Suprapubic skin (tissue), 4 donors: Measurements from ENCODE around the gene GFY. TPM values are rescaled to one million over a fixed set of nuclear protein-coding genes. Genes with fewer than 3 reads are reported as not detected.

Source experiments
- DNase-seq, 2 donors: peaks; one replicate each; pipeline ENCODE4 v3.0.0-alpha.2; 2019; ENCODE audit warnings: low spot score in 2 of 2
- H3K27ac ChIP-seq: fragments of 200-600 bp; sonication (generic); one replicate; pipeline ENCODE4 v1.5.1; 2019
- H3K27me3 ChIP-seq: fragments of 200-600 bp; sonication (generic); one replicate; pipeline ENCODE4 v1.5.1; 2019
- H3K36me3 ChIP-seq: fragments of 200-600 bp; sonication (generic); one replicate; pipeline ENCODE4 v1.5.1; 2019
- H3K4me1 ChIP-seq: fragments of 200-600 bp; sonication (generic); one replicate; pipeline ENCODE4 v1.5.1; 2019
- H3K4me3 ChIP-seq: fragments of 200-600 bp; sonication (generic); one replicate; pipeline ENCODE4 v1.5.1; 2019; ENCODE audit warnings: mild to moderate bottlenecking
- H3K9me3 ChIP-seq: fragments of 200-600 bp; sonication (generic); one replicate; pipeline ENCODE4 v1.5.1; 2019
- EP300 ChIP-seq: sonication (generic); formaldehyde crosslinking; IDR thresholded peaks from one replicate; pipeline ENCODE4 v1.6.1; 2017; ENCODE audit warnings: antibody characterized with exemption
- POLR2A ChIP-seq, 2 donors: fragments of 450-650 bp; IDR thresholded peaks; one replicate each; pipeline ENCODE4 v1.6.1; 2017; ENCODE audit warnings: antibody characterized with exemption in 2 of 2, mild to moderate bottlenecking in 2 of 2, moderate library complexity in 2 of 2
- POLR2AphosphoS5 ChIP-seq, 3 donors: sonication (generic); formaldehyde crosslinking; IDR thresholded peaks; one replicate each; pipeline ENCODE4 v1.6.1; 2017; ENCODE audit warnings: antibody characterized with exemption in 3 of 3
- WGBS: methylation state at CpG from one replicate; pipeline ENCODE4 v1.1.5; 2018; 5-methylcytosine and 5-hydroxymethylcytosine counted together
- total RNA-seq, 4 donors: library from RNA; depleted of rRNA; stranded (reverse); fragments of >200 nt; gene quantifications; one replicate each; pipeline ENCODE4 v1.1.0, GENCODE V29; 2016
- TF ChIP-seq, protein P1 (sequence below), 2 donors: fragments of 200-600 bp in 1 of 2; fragments of 450-650 bp in 1 of 2; sonication (generic) in 1 of 2; IDR thresholded peaks; one replicate each; pipeline ENCODE4 v1.5.1; 2016 to 2019; ENCODE audit warnings: antibody characterized with exemption in 2 of 2, mild to moderate bottlenecking in 1 of 2, moderate library complexity in 1 of 2

Gene GFY
- total RNA-seq, 4 donors from 2014 or later = not detected

DNA sequence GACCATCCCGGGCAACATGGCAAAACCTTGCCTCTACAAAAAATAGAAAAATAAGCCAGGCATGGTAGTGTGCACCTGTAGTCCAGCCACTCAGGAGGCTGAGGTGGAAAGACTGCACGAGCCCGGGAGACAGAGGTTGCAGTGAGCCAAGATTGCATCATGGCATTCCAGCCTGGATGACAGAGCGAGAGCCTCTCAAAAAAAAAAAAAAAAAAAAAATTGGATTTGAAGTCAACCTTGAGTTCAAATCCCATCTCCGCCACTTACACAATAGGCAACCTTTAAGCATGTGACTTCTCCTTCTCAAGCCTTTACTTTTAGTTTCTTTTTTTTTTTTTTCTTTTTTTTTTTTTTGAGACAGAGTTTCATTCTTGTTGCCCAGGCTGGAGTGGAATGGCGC lies 25.2 kb upstream of the GFY start:
- no peak overlapping the region for H3K4me3 ChIP-seq
- 77% methylated on average over 6 of the region's 6 CpGs for WGBS
- H3K4me1 ChIP-seq = no peaks in the 10 kb centered on the region
- DNase-seq = no peak
- peaks cover 8% of the 10 kb centered on the region for H3K27me3 ChIP-seq
- H3K9me3 ChIP-seq = no peaks in the 10 kb centered on the region
- H3K27ac ChIP-seq = no peak overlapping the region
- TF ChIP-seq, protein P1, sequence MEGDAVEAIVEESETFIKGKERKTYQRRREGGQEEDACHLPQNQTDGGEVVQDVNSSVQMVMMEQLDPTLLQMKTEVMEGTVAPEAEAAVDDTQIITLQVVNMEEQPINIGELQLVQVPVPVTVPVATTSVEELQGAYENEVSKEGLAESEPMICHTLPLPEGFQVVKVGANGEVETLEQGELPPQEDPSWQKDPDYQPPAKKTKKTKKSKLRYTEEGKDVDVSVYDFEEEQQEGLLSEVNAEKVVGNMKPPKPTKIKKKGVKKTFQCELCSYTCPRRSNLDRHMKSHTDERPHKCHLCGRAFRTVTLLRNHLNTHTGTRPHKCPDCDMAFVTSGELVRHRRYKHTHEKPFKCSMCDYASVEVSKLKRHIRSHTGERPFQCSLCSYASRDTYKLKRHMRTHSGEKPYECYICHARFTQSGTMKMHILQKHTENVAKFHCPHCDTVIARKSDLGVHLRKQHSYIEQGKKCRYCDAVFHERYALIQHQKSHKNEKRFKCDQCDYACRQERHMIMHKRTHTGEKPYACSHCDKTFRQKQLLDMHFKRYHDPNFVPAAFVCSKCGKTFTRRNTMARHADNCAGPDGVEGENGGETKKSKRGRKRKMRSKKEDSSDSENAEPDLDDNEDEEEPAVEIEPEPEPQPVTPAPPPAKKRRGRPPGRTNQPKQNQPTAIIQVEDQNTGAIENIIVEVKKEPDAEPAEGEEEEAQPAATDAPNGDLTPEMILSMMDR (IDR thresholded peaks at IDR 0.05) = no peak
- TF ChIP-seq EP300 (no peak), POLR2AphosphoS5 (IDR thresholded peaks at IDR 0.05) (no peak), POLR2A (IDR thresholded peaks at IDR 0.05) (no peak)
- H3K36me3 ChIP-seq = no peaks in the 10 kb centered on the region

DNA sequence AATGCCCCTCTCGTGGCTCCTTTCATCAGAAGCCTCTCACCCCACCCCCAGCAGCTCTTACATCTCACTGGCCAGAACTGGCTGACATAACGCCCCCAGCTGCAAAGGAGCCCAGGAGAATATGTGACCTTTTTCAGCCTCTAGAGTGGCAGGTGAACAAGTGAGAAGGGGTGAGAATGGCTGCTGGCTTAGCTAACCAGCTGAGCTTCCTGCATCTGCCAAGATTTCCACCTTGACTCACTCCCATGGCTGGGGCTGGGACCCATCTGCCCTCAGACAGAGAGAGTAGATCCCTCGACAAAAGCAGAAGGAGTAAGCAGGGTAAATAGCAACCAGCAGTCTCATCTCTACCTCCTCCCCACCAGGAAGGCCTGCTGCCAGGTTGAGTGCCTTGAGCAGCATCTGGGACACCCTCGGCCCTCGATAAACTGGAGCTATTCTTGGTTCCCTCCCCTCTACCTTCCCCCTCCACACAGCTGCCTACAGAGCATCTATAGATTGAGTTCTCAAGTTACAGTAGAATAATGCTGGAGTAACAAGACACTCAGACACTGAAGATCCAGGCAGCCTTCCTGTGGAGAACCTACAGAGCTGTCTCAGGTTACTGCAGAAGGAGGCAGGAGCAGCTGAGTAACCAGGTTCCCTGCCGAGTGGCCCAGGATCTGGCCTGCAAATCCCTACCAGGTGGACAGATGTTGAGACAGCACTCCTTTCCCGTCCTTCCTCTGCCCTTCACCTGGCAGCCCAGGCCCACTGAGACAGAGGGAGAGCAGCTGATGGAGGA lies 21.6 kb upstream of the GFY start:
- Histone ChIP-seq H3K4me3 (no peak overlapping the region), H3K36me3 (no peaks in the 10 kb centered on the region), H3K27ac (no peak overlapping the region), H3K4me1 (no peaks in the 10 kb centered on the region), H3K27me3 (no peaks in the 10 kb centered on the region), H3K9me3 (no peaks in the 10 kb centered on the region)
- DNase-seq = no peak
- 49% methylated on average over 5 of the region's 7 CpGs for WGBS
- no peak for TF ChIP-seq POLR2A (IDR thresholded peaks at IDR 0.05)
- TF ChIP-seq, protein P1 (IDR thresholded peaks at IDR 0.05) = no peak
- no peak for TF ChIP-seq POLR2AphosphoS5 (IDR thresholded peaks at IDR 0.05)
- TF ChIP-seq EP300 = no peak

DNA sequence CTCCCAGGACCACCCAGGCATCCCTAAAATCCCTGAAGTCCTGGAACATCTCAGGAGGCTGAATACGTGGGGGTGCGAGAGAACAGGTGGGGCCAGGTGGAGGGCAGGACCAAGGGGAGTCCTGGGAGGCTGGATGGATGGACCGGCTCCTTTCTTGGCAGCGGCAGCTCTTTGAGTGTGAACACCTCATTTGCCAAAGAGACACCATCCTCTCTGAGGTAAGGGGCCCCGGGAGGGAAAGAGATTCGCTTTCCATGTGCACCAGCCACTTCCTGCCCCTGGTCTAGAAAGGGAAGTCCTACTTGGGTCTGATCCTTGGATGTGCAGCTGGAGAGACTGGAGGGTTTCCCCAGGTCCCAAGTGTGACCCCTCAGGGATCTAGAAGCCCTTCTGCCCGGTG lies 18.1 kb upstream of the GFY start:
- no peaks in the 10 kb centered on the region for H3K4me1 ChIP-seq
- no peaks in the 10 kb centered on the region for H3K9me3 ChIP-seq
- no peak overlapping the region for H3K4me3 ChIP-seq
- WGBS = 81% methylated on average over 7 of the region's 7 CpGs
- TF ChIP-seq POLR2A (IDR thresholded peaks at IDR 0.05) (no peak), POLR2AphosphoS5 (IDR thresholded peaks at IDR 0.05) (no peak), EP300 (no peak)
- TF ChIP-seq, protein P1 (IDR thresholded peaks at IDR 0.05) = no peak
- no peak for DNase-seq
- no peaks in the 10 kb centered on the region for H3K36me3 ChIP-seq
- no peaks in the 10 kb centered on the region for H3K27me3 ChIP-seq
- no peak overlapping the region for H3K27ac ChIP-seq

DNA sequence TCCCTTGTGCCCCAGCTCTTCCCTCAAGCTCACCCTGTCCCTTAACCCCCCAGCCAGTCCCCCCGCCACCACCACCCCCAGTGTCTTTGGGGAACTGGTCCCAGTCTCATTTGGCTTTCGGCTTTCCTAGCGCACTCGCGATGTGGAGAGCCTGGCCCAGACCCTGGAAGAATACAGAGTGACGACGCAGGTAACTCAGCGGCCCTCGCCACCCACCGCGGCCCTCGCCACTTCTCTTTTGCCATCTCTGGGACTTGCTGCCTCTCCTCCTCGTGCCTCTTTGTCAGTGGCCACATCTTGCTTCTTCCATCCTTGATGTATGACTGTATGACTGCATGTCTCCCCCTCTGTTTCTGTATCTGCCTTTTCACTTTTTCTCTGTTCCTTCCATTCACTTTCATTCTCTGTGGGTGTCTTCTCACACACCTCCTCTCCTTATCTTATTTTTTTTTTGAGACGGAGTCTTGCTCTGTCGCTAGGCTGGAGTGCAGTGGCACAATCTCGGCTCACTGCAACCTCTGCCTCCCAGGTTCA lies 17.6 kb upstream of the GFY start:
- H3K9me3 ChIP-seq = no peaks in the 10 kb centered on the region
- no peak for DNase-seq
- no peaks in the 10 kb centered on the region for H3K4me1 ChIP-seq
- TF ChIP-seq POLR2A (IDR thresholded peaks at IDR 0.05) (no peak), POLR2AphosphoS5 (IDR thresholded peaks at IDR 0.05) (no peak), EP300 (no peak)
- TF ChIP-seq, protein P1 (IDR thresholded peaks at IDR 0.05) = no peak
- H3K27ac ChIP-seq = no peak overlapping the region
- no peaks in the 10 kb centered on the region for H3K27me3 ChIP-seq
- no peaks in the 10 kb centered on the region for H3K36me3 ChIP-seq
- H3K4me3 ChIP-seq = no peak overlapping the region
- 90% methylated on average over 16 of the region's 16 CpGs for WGBS

DNA sequence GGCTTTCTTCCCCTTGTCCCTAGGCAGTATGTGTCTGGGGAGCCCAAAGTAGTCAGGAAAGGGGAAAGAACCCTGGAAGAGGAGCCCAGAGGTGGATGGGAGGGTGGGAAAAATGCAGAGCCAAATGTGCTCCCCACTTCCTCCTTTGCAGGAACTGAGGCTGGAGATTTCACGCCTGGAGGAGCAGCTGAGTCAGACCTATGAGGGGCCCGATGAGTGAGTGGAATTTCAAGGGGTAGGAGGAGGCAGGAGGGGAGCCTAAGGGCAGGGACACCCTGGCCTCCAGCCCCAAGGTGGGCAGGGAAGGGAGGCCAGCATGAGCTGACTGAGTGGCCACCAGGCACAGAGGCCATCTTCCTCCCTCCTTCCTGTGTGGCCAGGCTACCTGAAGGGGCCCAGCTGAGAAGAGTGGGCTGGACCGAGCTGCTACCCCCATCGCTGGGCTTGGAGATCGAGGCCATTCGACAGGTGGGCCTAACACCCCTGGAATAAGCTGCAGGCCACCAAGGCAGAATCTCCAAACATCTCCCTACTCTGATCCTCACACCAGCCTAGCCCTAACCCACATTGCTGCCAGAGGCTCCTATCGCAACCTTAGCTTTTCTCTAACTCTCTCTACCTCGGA lies 16.3 kb upstream of the GFY start:
- no peaks in the 10 kb centered on the region for H3K9me3 ChIP-seq
- H3K27me3 ChIP-seq = no peaks in the 10 kb centered on the region
- no peak overlapping the region for H3K4me3 ChIP-seq
- H3K27ac ChIP-seq = no peak overlapping the region
- TF ChIP-seq POLR2AphosphoS5 (IDR thresholded peaks at IDR 0.05) (no peak), POLR2A (IDR thresholded peaks at IDR 0.05) (no peak), EP300 (no peak)
- TF ChIP-seq, protein P1 (IDR thresholded peaks at IDR 0.05) = no peak
- H3K36me3 ChIP-seq = no peaks in the 10 kb centered on the region
- no peak for DNase-seq
- no peaks in the 10 kb centered on the region for H3K4me1 ChIP-seq
- 88% methylated on average over 8 of the region's 8 CpGs for WGBS
